NCI-H748 treated with DMSO at 0.1 percent for 48 hours (cell line): ENCODE results near the gene ELAC1.
A peak's percentile ranks its signal among the peaks of the same experiment; 100 is the strongest.

Source experiments
- DNase-seq: peaks from one replicate; lab custom pipeline; 2025; lab: John Stamatoyannopoulos, UW

Gene ELAC1

GRCh38 chr18:51020536-51020935 lies 52.7 kb downstream of the ELAC1 start:
- DNase-seq: no peak

- no peak for DNase-seq
These were observed 53.6 kb downstream of the ELAC1 start for GRCh38 chr18:51021226-51021965.

GRCh38 chr18:51025512-51025911 lies 57.7 kb downstream of the ELAC1 start:
- DNase-seq: no peak

- DNase-seq: no peak
These were observed 60.5 kb downstream of the ELAC1 start for GRCh38 chr18:51028201-51028805.

- DNase-seq: no peak
These were observed 61.5 kb downstream of the ELAC1 start for GRCh38 chr18:51029378-51029693.

GRCh38 chr18:51029694-51030536 lies 62.1 kb downstream of the ELAC1 start, which contains the start of gene SMAD4:
Gene SMAD4 (plus strand): TSS chr18:51030213. CDS start chr18:51047047, 16,834 bp downstream.
- peak; percentile 96 for DNase-seq

- DNase-seq: peak; percentile 52
These were observed 62.9 kb downstream of the ELAC1 start for GRCh38 chr18:51030537-51031258.

DNA sequence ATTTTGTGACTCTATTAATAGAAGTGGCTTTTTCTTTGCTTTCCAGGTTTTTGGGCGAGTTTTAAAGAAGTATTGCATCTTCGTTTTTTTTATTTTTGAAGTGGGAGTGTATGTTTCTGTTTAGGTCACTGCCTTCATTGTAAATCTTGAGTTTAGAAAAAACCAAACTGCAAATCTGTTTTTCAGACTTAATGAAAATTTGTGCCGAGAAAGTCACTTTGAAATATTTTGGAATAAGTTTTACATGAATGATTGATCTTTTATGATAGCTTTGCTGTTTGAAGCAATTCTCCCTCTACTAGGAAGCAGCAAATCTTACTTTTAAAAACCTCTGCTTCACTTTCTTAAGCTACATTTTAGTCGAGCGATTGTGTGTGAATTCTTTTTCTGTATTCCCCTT lies 64.4 kb downstream of the ELAC1 start:
- DNase-seq: no peak

DNA sequence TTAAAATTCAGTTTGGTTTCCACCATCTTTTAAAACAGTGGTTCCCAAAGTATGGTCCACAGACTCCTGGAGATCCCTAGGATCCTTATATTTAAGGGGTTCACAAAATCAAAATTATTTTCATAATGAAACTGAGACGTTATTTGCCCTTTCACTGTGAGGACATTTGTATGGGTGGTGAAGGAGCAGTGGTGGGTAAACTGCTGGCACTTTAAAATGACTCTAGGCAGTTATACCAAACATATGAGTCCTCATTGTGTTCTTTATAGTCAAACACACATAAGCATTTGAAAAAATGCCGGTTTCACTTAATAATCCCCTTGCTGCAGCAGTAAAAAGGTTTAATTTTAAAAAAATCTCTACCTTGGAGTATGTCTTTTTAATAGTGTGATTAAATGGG lies 69.4 kb downstream of the ELAC1 start:
- no peak for DNase-seq
